Measurements from ENCODE around the gene RTEL1.
"Not testable (repeated sequence)": the region's sequence is repeated elsewhere in the genome, so short reads cannot be mapped to it uniquely, and the experiment has no call there.

The RTEL1 gene

DNA sequence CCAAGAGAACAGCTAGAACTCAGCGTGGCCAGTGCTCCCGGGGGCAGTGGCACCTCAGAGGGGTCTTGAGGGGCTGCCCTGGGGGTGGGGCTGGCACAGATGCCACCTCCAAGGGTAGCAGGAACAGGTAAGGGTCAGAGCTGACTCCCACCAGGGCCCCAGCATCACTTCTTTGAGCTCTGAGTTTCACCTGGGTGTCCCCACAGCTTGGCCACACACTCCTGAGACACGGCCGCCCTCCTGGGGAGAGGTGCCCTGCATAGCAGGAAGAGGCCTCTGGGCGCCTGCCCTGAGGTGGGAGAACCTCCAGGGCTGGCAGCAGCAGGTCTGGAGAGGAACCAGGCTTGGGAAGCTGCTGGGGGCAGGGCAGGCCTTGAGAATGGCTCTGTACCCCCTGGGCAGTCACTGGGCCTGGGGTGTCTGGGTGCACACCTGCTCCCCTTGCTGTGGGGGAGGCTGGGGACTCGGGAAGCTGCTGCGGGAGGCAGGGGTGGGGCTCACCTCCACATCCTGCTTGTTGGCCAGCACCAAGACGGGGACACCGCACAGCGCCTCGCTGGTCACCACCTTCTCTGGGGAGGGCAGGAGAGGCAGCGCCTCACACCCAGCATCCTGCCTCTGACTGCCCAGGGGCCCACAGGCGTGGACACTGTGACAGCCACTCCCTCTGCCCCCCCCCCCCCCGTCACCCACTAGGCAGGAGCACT, 43.4 kb downstream of the RTEL1 start:
- no peak for FAIRE-seq

DNA sequence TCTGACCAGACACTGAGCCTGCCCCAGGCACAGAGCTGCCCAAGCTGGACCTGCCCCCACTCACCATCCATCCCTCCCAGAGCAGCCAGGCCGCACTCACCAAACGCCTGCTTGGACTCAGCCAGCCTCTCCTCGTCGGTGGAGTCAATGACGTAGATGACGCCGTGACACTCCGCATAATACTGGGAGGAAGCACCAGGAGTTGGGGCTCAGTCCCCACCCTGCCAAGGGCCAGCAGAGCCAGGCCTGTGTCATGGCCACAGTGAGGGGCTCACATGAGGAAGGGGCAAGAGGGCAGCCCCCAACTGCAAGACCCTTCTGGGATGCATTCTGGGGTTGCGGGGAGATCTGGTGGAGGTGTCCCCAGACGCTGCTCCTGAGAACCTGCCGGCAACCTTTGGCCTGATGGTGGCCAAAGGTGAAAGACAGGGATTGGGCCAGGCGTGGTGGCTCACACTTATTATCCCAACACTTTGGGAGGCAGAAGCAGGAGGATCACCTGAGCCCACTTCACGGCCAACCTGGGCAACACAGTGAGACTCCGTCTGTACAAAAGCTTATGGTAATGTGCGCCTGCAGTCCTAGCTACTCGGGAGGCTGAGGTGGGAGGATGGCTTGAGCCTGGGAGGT, 44.0 kb downstream of the RTEL1 start:
- no peak for FAIRE-seq

DNA sequence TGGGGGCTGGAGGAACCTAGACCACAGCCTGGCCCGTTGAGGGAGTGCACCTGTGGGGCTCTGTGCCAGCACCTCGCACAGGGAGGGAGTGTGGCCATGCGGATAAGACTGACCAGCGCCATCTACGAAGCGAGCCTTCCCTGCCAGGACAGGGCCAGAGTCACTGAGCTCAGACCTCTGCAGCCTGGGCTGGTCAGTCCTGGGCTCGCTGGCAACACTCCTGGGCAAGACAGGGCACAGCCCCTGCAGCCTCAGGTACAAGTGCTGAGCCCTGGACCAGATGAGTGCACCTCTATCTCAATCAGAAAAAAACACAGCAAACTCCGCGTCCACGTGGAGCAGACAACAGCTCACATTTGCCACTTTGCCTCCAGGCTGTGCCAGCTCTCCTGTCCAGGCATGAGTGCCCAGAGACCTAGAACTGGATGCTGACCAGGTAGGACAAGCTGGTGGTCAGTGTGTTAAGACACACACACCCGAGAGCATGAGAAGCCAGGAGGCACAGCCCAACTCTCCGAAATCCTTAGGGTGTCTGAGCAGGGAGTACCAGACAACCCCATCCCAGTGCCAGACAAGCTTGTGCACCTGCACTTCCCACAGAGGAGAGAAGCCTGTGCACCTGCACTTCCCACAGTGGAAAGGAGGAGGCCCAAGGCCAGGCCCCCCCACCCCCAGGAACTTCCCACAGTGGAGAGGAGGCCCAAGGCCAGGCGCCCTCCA, 44.8 kb downstream of the RTEL1 start:
- FAIRE-seq, result no peak

DNA sequence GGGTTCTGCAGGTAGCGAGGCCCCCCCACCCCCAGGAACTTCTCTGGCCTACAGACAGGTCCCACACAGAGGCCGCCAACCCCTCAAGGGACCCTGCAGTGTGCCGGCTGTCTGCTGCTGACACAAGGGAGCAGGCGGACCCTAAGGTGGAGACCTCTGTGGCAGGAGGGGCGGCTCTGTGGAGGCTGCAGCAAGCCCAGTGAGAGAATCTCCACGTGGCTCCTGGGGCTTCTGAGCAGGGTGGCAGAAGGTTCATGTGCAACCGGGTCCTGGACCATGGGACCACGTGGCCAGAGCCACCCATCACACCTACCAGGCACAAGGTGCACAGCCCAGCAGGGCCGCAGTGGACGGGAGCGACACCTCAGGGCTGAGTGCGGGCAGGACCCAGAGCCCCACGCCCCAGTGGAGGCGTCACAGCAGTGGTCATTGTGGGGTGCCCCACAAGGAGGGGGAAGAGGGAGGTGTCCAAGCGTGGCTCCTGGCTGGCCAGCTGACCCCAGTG, 45.4 kb downstream of the RTEL1 start:
- FAIRE-seq, result no peak

DNA sequence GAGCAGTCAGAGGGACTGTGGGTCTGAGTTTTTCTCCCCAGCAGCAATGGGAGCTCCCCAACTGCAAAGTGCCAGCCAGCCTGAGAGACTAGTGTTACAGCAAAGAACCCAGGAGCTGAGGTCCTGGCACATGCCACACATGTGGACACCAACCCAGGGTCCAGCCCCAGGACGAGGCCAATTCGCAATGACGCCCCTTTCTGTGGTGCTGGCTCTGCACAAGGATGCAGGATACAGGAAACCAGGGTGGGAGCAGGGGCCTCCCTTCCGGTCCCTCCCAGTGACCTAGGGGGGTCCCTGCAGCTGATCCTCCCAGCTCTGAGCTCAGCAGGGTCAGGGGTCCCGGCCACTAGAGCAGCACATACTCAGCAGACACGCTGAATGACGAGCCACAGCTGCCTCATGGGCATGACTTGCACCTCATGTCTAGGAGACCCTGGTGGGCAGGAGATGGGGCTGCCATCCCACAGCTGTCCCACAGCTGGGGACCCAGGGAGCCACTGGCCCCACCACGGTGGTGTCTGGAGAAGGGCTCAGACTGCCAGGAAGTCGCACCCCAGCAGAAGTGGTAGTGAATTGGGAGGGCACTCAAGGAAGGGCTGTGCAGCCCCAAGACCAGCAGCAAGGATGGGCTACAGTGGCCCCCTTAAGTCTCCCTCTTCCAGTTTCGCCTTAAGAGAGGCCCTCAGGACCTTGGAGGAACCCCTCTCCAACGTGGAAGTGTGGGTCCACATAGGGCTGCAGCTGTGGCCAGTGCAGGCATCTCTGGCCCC, 46.0 kb downstream of the RTEL1 start:
- no peak for FAIRE-seq

DNA sequence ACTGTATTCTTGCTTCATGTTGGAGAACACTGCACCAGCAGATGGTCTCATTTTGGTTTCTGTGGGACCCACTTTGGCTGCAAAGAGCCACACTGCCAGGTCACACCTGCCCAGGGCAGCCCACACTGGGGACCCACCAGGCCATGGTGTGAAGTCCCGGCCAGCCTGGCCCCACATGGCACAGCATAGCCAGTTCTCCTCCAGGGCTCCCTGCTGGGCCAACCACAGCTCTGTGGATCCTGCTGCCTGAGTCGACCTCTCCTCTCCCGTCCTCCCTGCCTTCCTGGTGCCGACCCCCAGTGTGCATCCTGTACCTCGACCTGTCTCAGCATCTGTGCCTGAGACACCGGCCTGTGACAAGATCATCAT, 46.6 kb downstream of the RTEL1 start:
- FAIRE-seq, result no peak

DNA sequence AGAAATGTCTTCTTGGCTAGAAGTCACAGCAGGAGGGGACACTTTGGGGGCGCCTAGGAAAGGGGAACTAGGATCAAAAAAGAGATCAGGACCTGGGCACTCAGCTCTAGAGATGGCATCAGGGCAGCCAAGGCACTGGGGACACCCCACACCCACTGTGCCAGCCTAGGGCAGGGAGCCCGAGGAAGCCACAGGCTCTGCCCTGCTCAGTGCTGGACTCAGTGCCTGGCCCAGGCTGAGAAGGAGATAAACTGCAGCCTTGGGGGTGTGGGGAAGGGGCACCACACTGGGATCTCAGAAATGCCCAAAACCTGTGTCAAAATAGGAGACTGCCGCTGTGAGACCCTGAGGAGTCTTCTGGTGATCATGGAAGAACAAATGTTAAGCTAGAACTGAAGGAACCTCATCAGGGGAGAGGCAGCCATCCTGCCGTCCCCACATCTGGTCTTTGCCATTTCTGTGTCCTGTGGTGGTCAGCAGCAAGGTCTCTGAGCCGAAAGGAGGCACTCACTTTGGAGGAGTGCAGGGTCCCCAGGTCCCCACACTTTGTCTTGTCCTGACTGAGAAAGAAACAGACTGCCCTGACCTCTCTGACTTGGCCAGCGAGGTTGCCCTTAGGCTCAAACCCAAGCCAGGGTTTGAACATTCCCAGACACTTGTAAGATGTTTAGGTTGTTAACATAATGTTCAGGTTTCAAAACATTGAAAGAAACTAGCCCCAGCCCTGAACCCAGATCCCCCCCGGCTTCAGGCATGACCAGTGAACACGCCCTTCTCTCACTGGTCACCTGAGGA, 47.3 kb downstream of the RTEL1 start:
- no peak for FAIRE-seq

DNA sequence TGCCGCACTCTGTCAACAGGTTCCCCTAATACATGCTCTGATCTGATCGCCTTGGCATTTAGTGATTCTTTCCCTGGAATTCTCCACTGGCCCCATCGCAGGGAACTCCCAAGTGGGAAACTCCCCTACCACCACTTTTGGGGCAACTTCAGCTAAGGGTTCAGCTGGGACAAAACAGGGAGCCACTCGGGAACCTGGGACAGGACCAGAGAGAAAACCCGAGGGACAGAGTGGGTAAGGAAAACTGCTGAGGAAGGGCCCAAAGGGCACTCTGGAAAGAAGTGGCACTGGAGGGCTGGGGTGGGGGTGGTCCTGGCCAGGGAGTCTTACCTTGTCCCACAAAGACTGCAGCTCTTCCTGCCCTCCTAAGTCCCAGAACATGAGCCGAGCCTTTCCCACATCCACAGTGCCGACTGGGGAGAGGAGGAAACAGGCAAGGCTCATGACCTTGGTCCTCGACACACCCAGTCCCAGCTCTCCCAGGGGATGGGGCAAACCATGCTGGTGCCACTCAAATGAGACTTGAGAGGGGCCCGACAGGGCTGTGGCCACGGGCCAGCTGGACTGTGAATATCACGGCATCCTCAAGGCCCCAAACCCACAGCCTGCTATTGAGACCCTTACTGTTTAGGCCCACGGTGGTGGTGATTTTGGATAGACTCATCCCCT, 48.0 kb downstream of the RTEL1 start:
- FAIRE-seq, result no peak

DNA sequence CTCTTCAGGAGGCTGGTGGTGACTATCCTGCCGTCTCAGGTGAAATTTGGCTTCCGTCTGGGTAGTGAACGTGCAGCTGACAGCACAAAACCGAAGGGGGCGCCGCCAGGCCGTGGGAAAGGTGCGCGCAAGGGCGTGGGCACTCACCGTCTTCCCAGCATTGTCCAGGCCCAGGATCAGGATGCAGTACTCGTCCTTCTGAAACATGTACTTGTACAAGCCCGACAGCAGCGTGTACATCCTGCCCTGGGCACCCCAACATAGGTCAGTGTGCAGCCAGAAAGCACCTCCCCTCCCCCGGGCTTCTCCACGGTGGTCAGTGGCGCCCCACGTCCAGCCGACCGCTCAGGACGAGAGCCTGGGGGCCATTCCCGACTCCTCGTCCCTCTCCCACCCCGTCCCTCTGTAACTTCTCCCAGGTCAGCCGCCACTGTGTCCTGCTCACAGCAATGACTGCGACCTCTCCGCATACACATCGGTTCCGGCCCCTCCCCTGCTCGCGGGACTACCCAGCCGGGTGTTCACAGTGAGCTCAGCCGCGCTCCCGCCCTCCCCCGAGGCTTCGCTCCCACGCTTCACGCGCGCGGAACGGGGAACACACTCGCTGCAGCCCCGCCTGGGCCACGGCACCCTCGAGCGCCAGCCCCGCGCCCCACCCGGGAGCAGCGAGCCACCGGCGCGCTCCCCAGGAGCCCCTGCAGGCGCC, 48.9 kb downstream of the RTEL1 start:
- FAIRE-seq, result no peak

DNA sequence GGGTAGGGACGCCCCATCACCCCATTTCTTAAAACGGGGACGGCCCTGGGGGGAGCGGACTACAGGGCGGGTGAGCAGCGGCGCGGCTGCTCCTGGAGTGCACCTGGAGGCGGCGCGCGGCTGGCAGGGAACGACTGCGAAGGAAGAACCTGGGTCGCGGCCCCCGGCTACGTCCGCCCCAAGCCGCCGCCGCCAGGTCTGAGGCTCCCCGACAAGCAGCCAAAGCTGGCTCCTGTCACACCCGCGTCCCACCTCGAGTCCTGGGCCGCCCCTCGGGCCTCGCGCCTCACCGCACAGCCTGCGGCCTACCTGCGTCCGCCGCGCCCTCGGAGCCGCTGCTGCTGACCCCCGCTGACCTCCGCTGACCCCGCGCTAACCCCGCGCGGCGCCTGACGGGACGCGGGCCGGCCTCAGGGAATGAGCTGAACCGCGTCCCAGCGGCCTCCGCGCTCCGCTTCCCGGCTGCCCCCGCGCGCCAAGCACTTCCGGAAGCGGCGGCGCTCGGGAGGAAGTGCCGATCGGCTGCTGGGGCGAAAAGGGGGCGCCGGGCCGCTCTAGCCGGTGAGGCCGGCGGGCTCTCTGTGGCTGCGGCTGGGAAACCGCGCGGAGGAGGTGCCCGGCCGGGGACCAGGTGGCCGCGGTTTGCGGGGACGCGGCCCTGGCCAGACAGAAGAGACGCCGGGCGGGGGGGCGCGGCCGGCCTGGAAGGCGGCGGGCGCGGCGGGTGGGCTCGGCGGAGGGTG, 49.6 kb downstream of the RTEL1 start, which contains the start of the genes ARFRP1 and ZGPAT:
Gene ARFRP1, minus strand, starts transcription at position 419 of the 743 bp plus-strand sequence. CDS start 885 bp downstream, outside the sequence.
Gene ZGPAT, plus strand, starts transcription at position 482 of the 743 bp plus-strand sequence. CDS start 542 bp downstream, outside the sequence.
- no peak for FAIRE-seq

DNA sequence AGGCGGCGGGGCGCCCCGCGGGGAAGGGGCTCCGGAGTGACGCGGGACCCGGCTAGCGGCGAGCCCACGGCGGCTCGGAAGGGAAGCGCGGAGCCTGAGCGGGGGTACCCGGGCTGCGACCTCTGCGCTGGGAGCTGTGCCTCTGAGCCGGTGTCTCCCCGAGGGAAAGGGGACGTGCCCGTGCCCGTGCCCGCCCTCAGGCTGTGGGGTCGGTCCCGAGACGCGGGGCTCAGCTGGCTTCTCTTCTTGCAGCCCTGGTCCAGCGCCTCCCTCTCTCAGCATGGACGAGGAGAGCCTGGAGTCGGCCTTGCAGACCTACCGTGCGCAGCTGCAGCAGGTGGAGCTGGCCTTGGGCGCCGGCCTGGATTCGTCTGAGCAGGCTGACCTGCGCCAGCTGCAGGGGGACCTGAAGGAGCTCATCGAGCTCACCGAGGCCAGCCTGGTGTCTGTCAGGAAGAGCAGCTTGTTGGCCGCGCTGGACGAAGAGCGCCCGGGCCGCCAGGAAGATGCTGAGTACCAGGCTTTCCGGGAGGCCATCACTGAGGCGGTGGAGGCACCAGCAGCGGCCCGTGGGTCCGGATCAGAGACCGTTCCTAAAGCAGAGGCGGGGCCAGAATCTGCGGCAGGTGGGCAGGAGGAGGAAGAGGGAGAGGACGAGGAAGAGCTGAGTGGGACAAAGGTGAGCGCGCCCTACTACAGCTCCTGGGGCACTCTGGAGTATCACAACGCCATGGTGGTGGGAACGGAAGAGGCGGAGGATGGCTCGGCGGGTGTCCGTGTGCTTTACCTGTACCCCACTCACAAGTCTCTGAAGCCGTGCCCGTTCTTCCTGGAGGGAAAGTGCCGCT, 50.4 kb downstream of the RTEL1 start:
- FAIRE-seq, result no peak

DNA sequence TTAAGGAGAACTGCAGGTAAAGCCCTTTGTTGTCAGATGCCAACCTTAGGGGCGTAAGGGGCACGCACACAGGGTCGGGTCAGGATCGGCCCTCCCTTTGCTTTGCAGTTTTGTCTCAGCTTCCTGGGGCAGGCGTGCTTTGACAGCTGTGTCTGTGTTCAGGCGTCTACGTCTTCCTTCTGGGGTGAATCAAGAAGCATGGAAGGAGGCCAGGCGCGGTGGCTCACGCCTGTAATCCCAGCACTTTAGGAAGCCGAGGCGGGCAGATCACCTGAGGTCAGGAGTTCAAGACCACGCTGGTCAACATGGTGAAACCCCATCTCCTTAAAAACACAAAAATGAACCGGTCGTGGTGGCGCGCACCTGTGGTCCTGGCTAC, 51.0 kb downstream of the RTEL1 start:
- FAIRE-seq, result no peak

DNA sequence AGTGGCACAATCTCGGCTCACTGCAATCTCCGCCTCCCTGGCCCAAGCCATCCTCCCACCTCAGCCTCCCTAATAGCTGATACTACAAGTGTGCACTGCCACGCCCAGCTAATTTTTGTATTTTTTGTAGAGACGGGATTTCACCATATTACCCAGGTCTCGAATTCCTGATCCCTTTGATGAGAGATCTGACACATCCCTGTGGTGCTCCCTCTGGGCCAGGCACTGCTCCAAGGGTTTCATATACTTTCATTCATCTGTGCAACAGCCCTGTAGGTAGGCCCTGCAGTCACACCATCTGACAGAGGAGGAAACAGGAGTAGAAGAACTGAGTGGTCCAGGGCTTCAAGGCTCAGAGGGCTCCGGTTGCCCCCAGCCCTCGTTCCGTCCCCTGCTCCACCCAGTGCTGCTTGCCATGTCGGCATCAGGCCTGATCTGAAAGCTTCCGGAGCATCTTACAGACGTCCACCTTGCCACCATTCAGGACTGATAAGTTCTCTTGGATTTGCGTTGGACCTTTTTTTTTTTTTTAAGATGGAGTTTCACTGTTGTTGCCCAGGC, 53.1 kb downstream of the RTEL1 start:
- no peak for FAIRE-seq

DNA sequence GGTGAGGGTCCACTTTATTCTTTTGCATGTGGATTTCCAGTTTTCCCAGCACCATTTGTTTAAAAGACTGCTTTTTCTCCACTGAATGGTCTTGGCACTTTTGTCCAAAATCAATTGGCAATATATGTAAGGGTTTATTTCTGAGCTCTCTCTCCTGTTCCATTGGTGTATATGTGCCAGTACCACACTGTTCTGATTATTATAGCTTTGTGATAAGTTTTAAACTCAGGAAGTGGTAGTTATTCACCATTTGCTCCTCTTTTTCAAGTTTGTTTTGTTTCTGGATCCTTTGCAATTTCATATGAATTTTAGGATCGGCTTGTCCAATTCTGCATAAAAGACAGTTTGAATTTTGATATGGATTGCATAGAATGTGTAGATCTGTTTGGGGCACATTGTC, 54.1 kb downstream of the RTEL1 start:
- FAIRE-seq, result no peak

DNA sequence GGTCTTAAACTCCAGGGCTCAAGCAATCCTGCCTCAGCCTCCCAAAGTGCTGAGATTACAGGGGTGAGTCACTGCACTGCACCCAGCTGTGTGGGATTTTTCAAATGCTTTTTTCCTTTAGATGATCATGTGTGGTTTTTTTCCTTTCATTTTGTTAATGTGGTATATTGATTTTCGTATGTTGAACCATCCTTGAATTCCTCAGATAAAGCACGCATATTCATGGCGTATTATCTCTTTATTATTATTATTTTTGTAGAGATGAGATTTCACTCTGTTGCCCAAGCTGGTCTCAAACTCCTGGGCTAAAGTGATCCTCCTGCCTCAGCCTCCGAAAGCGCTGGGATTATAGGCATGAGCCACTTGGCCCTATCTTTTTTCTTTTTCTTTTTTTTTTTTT, 56.7 kb downstream of the RTEL1 start:
- FAIRE-seq, result no peak

DNA sequence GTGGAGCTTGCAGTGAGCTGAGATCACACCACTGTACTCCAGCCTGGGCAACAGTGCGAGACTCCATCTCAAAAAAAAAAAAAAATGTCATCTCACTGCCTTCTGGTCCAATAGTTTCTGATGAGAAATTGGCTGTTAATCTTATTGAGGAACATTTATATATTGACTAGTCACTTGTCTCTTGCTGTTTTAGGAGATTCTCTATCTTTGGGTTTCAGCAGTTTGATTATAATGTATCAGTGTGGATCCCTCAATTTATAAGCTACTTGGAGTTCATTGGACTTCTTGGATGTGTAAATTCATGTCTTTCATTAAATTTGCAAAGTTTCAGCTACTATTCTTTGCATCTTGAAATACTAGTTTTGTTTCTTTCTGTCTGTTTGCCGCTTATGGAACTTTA, 60.9 kb downstream of the RTEL1 start:
- FAIRE-seq, result no peak

DNA sequence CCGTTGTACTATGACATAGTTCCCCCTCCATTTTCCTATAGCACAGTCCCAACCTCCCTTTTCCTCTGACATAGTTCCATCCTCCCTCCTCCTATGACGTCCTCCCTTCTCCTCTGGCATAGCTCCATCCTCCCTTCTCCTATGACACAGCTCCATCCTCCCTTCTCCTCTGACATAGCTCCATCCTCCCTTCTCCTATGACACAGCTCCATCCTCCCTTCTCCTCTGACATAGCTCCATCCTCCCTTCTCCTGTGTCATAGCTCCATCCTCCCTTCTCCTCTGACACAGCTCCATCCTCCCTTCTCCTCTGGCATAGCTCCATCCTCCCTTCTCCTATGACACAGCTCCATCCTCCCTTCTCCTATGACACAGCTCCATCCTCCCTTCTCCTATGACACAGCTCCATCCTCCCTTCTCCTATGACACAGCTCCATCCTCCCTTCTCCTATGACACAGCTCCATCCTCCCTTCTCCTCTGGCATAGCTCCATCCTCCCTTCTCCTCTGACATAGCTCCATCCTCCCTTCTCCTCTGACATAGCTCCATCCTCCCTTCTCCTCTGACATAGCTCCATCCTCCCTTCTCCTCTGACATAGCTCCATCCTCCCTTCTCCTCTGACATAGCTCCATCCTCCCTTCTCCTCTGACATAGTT, 65.0 kb downstream of the RTEL1 start:
- not testable (repeated sequence) for FAIRE-seq

DNA sequence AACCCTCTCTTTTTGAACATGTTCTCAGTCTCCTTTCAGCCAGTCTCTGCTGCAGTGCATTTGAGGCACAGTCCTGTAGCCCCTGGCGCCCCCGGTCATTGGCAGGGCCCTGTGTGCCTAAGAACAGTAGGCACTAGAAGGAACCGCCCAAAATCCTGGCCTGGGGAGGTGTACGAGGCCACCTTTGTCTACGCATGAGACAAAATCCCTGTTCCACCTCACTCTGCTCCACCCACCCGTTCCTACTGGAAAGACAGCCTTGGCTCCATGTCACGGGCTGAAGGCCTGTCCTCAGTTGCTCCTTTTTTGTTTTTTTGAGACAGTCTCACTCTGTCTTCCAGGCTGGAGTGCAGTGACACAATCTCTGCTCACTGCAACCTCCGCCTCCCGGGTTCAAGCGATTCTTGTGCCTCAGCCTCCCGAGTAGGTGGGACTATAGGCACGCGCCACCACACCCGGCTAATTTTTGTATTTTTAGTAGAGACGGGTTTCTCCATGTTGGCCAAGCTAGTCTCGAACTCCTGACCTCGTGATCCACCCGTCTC, 72.1 kb downstream of the RTEL1 start:
- not testable (repeated sequence) for FAIRE-seq

Measured in TTC549 (cell line).